SU-DHL-6 (cell line): ENCODE results near the gene EVPL.

ENCODE experiments used
- H2AFZ ChIP-seq: fragments of 200-600 bp; sonication (generic); 2 replicates; pipeline ENCODE4 v1.6.1; 2014; ENCODE audit warnings: low read depth, mild to moderate bottlenecking, moderate library complexity, mixed read lengths, antibody characterized with exemption, low read length; ENCODE audit not compliant: severe bottlenecking
- H3F3A ChIP-seq: fragments of 200-600 bp; shearing (Covaris generic); 2 replicates; pipeline ENCODE4 v1.6.0; 2016; ENCODE audit warnings: antibody characterized with exemption, mild to moderate bottlenecking; ENCODE audit not compliant: insufficient read depth
- H3K27ac ChIP-seq: fragments of 200-600 bp; sonication (generic); 2 replicates; pipeline ENCODE4 v1.5.1; 2016; ENCODE audit warnings: low read depth, mild to moderate bottlenecking, low read length, moderate library complexity, mixed read lengths
- H3K27me3 ChIP-seq: fragments of 200-600 bp; sonication (generic), shearing (Covaris generic); 2 replicates; pipeline ENCODE4 v1.6.0; 2014; ENCODE audit warnings: mild to moderate bottlenecking, low read length
- H3K36me3 ChIP-seq: fragments of 200-600 bp; sonication (generic); 2 replicates; pipeline ENCODE4 v1.6.1; 2014; ENCODE audit warnings: mild to moderate bottlenecking, low read length, mixed read lengths
- H3K4me2 ChIP-seq: fragments of 300-600, 200-600 bp; shearing (Covaris generic), sonication (generic); 2 replicates; pipeline ENCODE4 v1.6.0; 2014; ENCODE audit warnings: low read length, low read depth, mild to moderate bottlenecking; ENCODE audit not compliant: poor library complexity, severe bottlenecking
- H3K4me3 ChIP-seq: fragments of 200-600 bp; sonication (generic); 2 replicates; pipeline ENCODE4 v1.5.1; 2014; ENCODE audit warnings: antibody characterized with exemption, low read length, mild to moderate bottlenecking, mixed read lengths; ENCODE audit not compliant: insufficient read depth, poor library complexity, severe bottlenecking
- H3K79me2 ChIP-seq: fragments of 200-600 bp; sonication (generic); 2 replicates; pipeline ENCODE4 v1.6.1; 2014; ENCODE audit warnings: mild to moderate bottlenecking, low read length, moderate library complexity; ENCODE audit not compliant: insufficient read depth
- H3K9ac ChIP-seq: fragments of 200-600 bp; sonication (generic); 2 replicates; pipeline ENCODE4 v1.7.0; 2014; ENCODE audit warnings: mild to moderate bottlenecking, low read length
- H3K9me2 ChIP-seq: fragments of 200-600 bp; sonication (generic); replicated peaks from 2 replicates; pipeline ENCODE4 v1.6.1; 2014; ENCODE audit warnings: low read length; ENCODE audit not compliant: insufficient read depth
- H3K9me3 ChIP-seq: fragments of 200-600 bp; sonication (generic); 2 replicates; pipeline ENCODE4 v1.6.1; 2014; ENCODE audit warnings: low read length, mixed read lengths; ENCODE audit not compliant: insufficient read depth
- H4K20me1 ChIP-seq: fragments of 200-600 bp; sonication (generic); 2 replicates; pipeline ENCODE4 v1.6.1; 2014; ENCODE audit warnings: low read depth, mild to moderate bottlenecking, antibody characterized with exemption, low read length, moderate library complexity, mixed read lengths
- EZH2phosphoT487 ChIP-seq: fragments of 200-600 bp; sonication (generic), shearing (Covaris generic); conservative IDR thresholded peaks from 2 replicates; pipeline ENCODE4 v1.6.1; 2018; ENCODE audit warnings: mild to moderate bottlenecking, antibody characterized with exemption, low read length, moderate library complexity, mixed read lengths
- TF ChIP-seq, protein P1 (sequence below): fragments of 200-600 bp; sonication (generic); IDR thresholded peaks from one replicate; pipeline ENCODE4 v1.5.1; 2017; ENCODE audit warnings: antibody characterized with exemption, mild to moderate bottlenecking, low read length, moderate library complexity; ENCODE audit not compliant: insufficient read depth, poor library complexity, severe bottlenecking

The EVPL gene

DNA sequence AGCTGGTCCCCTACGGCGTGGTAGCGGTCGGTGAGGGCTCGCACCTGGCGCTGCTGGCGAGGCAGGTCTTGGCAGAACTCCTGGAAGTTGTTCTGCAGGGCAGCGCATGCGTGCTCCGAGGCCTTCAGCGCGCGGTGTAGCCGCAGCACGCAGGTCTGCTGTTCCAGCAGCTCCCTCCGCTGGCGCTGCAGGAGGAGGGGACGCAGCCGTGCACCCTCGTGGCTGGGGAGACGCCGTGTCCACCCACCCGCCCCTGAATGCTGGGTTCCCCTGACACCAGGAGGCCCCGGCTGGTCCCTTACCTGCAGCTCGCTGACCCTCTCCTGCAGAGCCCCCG is 12.2 kb downstream of the EVPL start:
- H3F3A ChIP-seq, result no peaks in the 10 kb centered on the region
- no peaks in the 10 kb centered on the region for H4K20me1 ChIP-seq
- no peaks in the 10 kb centered on the region for H3K9me2 ChIP-seq
- no peak overlapping the region for H2AFZ ChIP-seq
- no peak overlapping the region for H3K9ac ChIP-seq
- H3K4me3 ChIP-seq, result no peak overlapping the region
- no peaks in the 10 kb centered on the region for H3K27me3 ChIP-seq
- H3K4me2 ChIP-seq, result no peak overlapping the region
- H3K27ac ChIP-seq, result no peak overlapping the region
- H3K79me2 ChIP-seq, result no peaks in the 10 kb centered on the region
- H3K36me3 ChIP-seq, result no peaks in the 10 kb centered on the region
- TF ChIP-seq, protein P1, sequence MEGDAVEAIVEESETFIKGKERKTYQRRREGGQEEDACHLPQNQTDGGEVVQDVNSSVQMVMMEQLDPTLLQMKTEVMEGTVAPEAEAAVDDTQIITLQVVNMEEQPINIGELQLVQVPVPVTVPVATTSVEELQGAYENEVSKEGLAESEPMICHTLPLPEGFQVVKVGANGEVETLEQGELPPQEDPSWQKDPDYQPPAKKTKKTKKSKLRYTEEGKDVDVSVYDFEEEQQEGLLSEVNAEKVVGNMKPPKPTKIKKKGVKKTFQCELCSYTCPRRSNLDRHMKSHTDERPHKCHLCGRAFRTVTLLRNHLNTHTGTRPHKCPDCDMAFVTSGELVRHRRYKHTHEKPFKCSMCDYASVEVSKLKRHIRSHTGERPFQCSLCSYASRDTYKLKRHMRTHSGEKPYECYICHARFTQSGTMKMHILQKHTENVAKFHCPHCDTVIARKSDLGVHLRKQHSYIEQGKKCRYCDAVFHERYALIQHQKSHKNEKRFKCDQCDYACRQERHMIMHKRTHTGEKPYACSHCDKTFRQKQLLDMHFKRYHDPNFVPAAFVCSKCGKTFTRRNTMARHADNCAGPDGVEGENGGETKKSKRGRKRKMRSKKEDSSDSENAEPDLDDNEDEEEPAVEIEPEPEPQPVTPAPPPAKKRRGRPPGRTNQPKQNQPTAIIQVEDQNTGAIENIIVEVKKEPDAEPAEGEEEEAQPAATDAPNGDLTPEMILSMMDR, result no peak
- TF ChIP-seq EZH2phosphoT487, result no peak
- no peaks in the 10 kb centered on the region for H3K9me3 ChIP-seq

DNA sequence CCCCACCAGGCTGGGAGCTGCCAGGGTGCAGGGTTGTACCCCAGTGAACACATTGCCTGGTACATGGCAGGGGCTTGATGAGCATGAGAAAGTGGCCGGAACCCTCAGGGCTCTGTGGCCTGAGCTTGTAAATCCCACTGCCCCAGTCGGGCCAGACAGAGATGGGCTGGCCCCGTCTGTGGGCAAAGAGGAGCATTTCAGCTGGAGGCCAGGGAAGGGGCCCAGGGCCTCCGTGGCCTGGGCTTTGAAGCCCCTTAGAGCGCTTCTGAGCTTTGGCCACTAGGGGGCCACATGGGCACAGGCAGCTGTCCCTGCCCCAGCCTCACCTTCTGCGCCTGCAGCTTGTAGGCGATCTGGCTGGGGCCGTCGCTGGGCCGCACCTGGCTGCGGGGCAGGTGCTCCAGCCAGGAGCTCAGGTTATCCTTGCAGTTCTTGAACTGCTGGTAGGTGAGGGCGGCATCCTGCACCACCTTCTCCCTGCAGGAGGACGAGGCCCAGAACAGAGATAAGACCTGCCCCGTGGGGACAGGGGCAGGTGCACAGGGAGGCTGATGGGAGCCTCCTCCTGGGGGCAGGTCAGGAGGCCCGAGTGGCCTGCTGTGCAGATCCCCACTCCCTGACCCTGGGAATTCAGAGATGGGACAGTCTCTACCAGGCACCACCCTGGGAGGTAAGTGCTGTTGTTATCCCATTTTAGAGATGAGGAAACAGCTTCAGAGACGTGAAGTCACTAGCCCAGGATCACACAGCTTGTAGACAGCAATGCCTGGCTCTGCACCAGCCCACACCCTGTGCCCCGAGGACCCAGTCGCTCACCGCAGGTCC is 12.8 kb downstream of the EVPL start:
- Histone ChIP-seq H4K20me1 (no peaks in the 10 kb centered on the region), H2AFZ (no peak overlapping the region), H3K9ac (no peak overlapping the region), H3F3A (no peaks in the 10 kb centered on the region), H3K9me3 (no peaks in the 10 kb centered on the region), H3K79me2 (no peaks in the 10 kb centered on the region), H3K4me2 (no peak overlapping the region), H3K27me3 (no peaks in the 10 kb centered on the region), H3K9me2 (no peaks in the 10 kb centered on the region), H3K4me3 (no peak overlapping the region), H3K27ac (no peak overlapping the region), H3K36me3 (no peaks in the 10 kb centered on the region)
- TF ChIP-seq, protein P1, result peak; percentile 79
- TF ChIP-seq EZH2phosphoT487, result no peak

DNA sequence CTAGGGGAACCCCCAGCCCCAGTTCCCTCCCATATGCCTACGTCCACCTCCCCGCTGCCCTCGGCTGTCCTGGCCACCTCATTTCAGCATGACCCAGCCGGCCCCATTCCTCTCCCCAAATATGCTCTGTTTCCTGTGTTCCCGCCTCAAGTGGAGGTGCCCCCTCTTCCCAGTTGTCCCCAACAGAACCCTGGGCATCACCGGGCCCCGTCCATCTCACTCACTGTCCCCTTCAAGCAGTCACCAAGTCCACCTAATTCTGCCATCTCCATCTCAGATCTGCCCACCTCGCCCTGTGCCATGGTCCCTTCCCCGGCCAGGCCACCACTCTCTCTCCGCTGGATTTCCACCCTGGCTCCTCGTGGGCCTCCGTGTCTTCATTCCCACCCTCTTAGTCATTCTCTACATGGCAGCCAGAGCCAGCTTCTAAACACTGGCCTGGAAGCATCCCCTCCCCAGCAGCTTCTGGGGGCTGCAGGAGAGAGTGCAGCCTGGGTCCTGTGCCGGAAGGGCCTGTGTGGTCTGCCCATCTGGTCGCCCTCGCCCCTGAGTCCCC is 13.7 kb downstream of the EVPL start:
- Histone ChIP-seq H3F3A (no peaks in the 10 kb centered on the region), H3K4me3 (no peak overlapping the region), H3K9me2 (no peaks in the 10 kb centered on the region), H3K4me2 (no peak overlapping the region), H3K36me3 (no peaks in the 10 kb centered on the region), H3K27me3 (no peaks in the 10 kb centered on the region), H4K20me1 (no peaks in the 10 kb centered on the region), H3K79me2 (no peaks in the 10 kb centered on the region), H3K9me3 (no peaks in the 10 kb centered on the region), H2AFZ (no peak overlapping the region), H3K9ac (no peak overlapping the region), H3K27ac (no peak overlapping the region)
- no peak for TF ChIP-seq EZH2phosphoT487
- TF ChIP-seq, protein P1, result no peak
